Measurements from ENCODE around the gene RER1. TPM values are rescaled to one million over a fixed set of nuclear protein-coding genes. Genes with fewer than 3 reads are reported as not detected.

Gene RER1
- polyA plus RNA-seq, 3 donors from 2014 or later, result 185 to 216 (median 210) TPM

- Mint-ChIP-seq H3K4me1 (no peaks in the 10 kb centered on the region), H3K9me3 (peaks cover 0 to 8% (median 6%) of the 10 kb centered on the region in 6 donors), H3K27ac (no peak overlapping the region), H3K36me3 (peaks cover 3 to 6% (median 4%) of the 10 kb centered on the region in 3 donors), H3K27me3 (ENCODE audit: low read depth in 3 of 3) (no peaks in the 10 kb centered on the region), H3K4me3 (no peak overlapping the region)
- no peak for DNase-seq
Observed at GRCh38 chr1:2358651-2359640, 32.7 kb upstream of the RER1 start.

GRCh38 chr1:2360588-2361364, 30.9 kb upstream of the RER1 start:
- H3K27me3 Mint-ChIP-seq (ENCODE audit: low read depth in 3 of 3), result no peaks in the 10 kb centered on the region
- no peaks in the 10 kb centered on the region for H3K4me1 Mint-ChIP-seq
- peaks cover 3 to 6% (median 4%) of the 10 kb centered on the region in 3 donors for H3K36me3 Mint-ChIP-seq
- H3K27ac Mint-ChIP-seq, result no peak overlapping the region
- no peak overlapping the region for H3K4me3 Mint-ChIP-seq
- no peak for DNase-seq
- H3K9me3 Mint-ChIP-seq, result peaks cover 0 to 11% (median 7%) of the 10 kb centered on the region in 6 donors

- H3K27me3 Mint-ChIP-seq (ENCODE audit: low read depth in 3 of 3), result no peaks in the 10 kb centered on the region
- peaks cover 0 to 11% (median 7%) of the 10 kb centered on the region in 6 donors for H3K9me3 Mint-ChIP-seq
- H3K36me3 Mint-ChIP-seq, result peaks cover 4 to 10% (median 6%) of the 10 kb centered on the region in 3 donors
- H3K4me1 Mint-ChIP-seq, result no peaks in the 10 kb centered on the region
- no peak overlapping the region for H3K27ac Mint-ChIP-seq
- no peak overlapping the region for H3K4me3 Mint-ChIP-seq
- DNase-seq, result no peak
Observed at GRCh38 chr1:2363847-2364513, 27.7 kb upstream of the RER1 start.

- Mint-ChIP-seq H3K36me3 (peaks cover 3 to 19% (median 7%) of the 10 kb centered on the region in 3 donors), H3K4me3 (no peak overlapping the region), H3K27ac (no peak overlapping the region), H3K4me1 (no peaks in the 10 kb centered on the region), H3K27me3 (ENCODE audit: low read depth in 3 of 3) (no peaks in the 10 kb centered on the region), H3K9me3 (peaks cover 0 to 9% (median 6%) of the 10 kb centered on the region in 6 donors)
- no peak for DNase-seq
Observed at GRCh38 chr1:2368053-2368744, 23.4 kb upstream of the RER1 start.

GRCh38 chr1:2372551-2373490, 18.8 kb upstream of the RER1 start:
- H3K4me3 Mint-ChIP-seq, result no peak overlapping the region
- peaks cover 3 to 16% (median 3%) of the 10 kb centered on the region in 3 donors for H3K36me3 Mint-ChIP-seq
- H3K27ac Mint-ChIP-seq, result no peak overlapping the region
- H3K27me3 Mint-ChIP-seq (ENCODE audit: low read depth in 3 of 3), result no peaks in the 10 kb centered on the region
- DNase-seq, result no peak
- H3K4me1 Mint-ChIP-seq, result no peaks in the 10 kb centered on the region
- H3K9me3 Mint-ChIP-seq, result no peaks in the 10 kb centered on the region

DNA sequence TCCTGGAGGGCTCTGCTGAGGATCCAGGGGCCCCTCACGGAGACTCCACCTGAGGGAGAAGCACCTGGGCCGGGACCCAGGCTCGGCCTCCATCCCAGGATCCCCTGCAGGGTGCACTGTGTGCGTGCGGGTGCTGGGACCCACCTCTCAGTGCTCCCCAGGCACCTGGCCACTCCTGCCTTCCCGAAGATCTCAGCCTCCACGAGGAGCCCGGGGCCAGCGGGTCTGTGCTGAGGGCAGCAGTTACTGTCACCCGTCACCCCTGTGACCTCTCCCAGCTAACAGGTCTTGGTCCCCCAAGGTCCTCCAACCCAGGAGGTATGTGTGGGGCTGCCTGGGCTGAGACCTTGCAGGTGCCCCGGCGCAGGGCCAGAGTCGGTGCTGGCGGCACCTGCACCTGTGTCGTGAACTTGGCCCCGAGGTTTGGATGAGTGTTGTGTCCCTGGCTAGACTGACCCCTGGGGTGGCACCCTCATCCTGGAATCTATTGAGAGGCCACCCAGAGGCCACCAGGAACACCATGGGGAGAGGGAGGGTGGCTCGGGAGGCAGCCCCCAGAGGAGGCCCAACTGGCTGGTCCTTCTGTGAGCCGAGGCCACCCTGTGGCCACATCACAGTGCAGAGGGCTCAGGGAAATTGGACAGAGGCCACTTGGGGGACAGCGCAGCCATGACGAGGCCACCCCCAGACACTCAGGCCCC, 17.9 kb upstream of the RER1 start:
- Mint-ChIP-seq H3K9me3 (no peaks in the 10 kb centered on the region), H3K27ac (no peak overlapping the region), H3K36me3 (peaks cover 0 to 12% (median 3%) of the 10 kb centered on the region in 3 donors), H3K4me3 (no peak overlapping the region), H3K27me3 (ENCODE audit: low read depth in 3 of 3) (peaks cover 0 to under 1% (median 0%) of the 10 kb centered on the region in 3 donors), H3K4me1 (no peaks in the 10 kb centered on the region)
- no peak for DNase-seq

GRCh38 chr1:2374252-2375155, 17.1 kb upstream of the RER1 start:
- H3K27me3 Mint-ChIP-seq (ENCODE audit: low read depth in 3 of 3), result peaks cover 0 to 4% (median 0%) of the 10 kb centered on the region in 3 donors
- peaks cover 0 to 12% (median 3%) of the 10 kb centered on the region in 3 donors for H3K36me3 Mint-ChIP-seq
- no peaks in the 10 kb centered on the region for H3K4me1 Mint-ChIP-seq
- no peak overlapping the region for H3K4me3 Mint-ChIP-seq
- H3K9me3 Mint-ChIP-seq, result no peaks in the 10 kb centered on the region
- DNase-seq, result no peak
- H3K27ac Mint-ChIP-seq, result no peak overlapping the region

GRCh38 chr1:2375246-2375922, 16.3 kb upstream of the RER1 start:
- no peak for DNase-seq
- peaks cover 0 to 4% (median 0%) of the 10 kb centered on the region in 3 donors for H3K27me3 Mint-ChIP-seq (ENCODE audit: low read depth in 3 of 3)
- H3K27ac Mint-ChIP-seq, result no peak overlapping the region
- H3K9me3 Mint-ChIP-seq, result no peaks in the 10 kb centered on the region
- peaks cover 0 to 4% (median 3%) of the 10 kb centered on the region in 3 donors for H3K36me3 Mint-ChIP-seq
- no peaks in the 10 kb centered on the region for H3K4me1 Mint-ChIP-seq
- H3K4me3 Mint-ChIP-seq, result no peak overlapping the region

DNA sequence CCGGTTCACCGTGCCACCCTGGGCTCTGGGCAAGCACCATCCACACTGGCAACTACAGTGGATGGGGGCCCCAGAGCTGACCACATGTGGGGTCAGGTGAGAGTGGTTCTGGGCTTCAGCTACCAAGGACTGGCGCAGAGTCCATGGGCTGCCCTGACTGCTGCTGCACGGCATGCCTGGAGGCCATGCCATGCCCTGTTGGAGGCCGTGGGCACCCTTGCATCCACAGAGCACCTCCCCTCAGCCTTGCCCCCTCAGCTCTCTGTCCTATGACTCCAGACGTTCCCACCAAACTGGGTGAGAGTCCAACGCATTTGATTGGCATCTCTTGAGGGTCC, 15.7 kb upstream of the RER1 start:
- Mint-ChIP-seq H3K27me3 (ENCODE audit: low read depth in 3 of 3) (peaks cover 0 to 4% (median 0%) of the 10 kb centered on the region in 3 donors), H3K36me3 (peaks cover 0 to 3% (median 3%) of the 10 kb centered on the region in 3 donors), H3K27ac (no peak overlapping the region), H3K9me3 (no peaks in the 10 kb centered on the region), H3K4me3 (no peak overlapping the region), H3K4me1 (no peaks in the 10 kb centered on the region)
- DNase-seq, result no peak

DNA sequence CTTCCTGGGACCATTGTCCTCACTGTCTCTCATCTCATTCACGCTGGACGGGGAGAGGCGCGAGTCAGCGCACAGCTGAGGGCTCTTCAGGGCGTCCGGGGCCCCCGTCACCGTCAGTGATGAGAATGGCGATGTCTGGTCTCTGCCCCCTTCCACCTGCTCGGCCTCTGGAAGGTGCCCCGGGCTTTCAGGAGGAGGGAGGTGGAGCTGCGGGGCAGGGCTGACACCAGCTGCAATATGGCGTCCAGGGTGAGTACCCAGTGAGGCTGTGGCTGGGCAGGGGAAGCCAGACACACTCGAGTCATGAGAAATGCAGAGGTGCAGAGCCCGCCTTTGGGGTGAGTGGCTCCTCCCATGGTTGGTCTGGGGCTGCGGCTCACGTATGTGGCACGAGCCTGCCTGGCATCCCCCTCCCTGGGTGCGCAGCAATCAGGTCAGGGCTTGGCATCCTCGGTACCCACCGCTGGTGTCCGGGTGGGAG, 15.3 kb upstream of the RER1 start:
- H3K27ac Mint-ChIP-seq, result no peak overlapping the region
- peaks cover 0 to under 1% (median 0%) of the 10 kb centered on the region in 3 donors for H3K36me3 Mint-ChIP-seq
- peaks cover 0 to 4% (median 0%) of the 10 kb centered on the region in 3 donors for H3K27me3 Mint-ChIP-seq (ENCODE audit: low read depth in 3 of 3)
- H3K4me1 Mint-ChIP-seq, result no peaks in the 10 kb centered on the region
- H3K9me3 Mint-ChIP-seq, result no peaks in the 10 kb centered on the region
- H3K4me3 Mint-ChIP-seq, result no peak overlapping the region
- no peak for DNase-seq
